Nephron (organoid): Measurements from ENCODE around the gene SMYD3.

Experiments used
- H3K27ac Mint-ChIP-seq, 3 experiments: 2 replicates each; pipeline ENCODE4 v1.8.0; 2020; ENCODE audit warnings: mixed read lengths in 3 of 3, mild to moderate bottlenecking in 2 of 3, moderate library complexity in 1 of 3
- H3K27me3 Mint-ChIP-seq: 2 replicates; pipeline ENCODE4 v1.8.0; 2021; ENCODE audit warnings: low read depth, mild to moderate bottlenecking, moderate library complexity, mixed read lengths
- H3K36me3 Mint-ChIP-seq: 2 replicates; pipeline ENCODE4 v1.8.0; 2020; ENCODE audit warnings: low read depth, mixed read lengths
- H3K4me1 Mint-ChIP-seq: 2 replicates; pipeline ENCODE4 v1.8.0; 2020; ENCODE audit warnings: mixed read lengths
- H3K4me3 Mint-ChIP-seq, 3 experiments: 2 replicates each; pipeline ENCODE4 v1.8.0; 2020; ENCODE audit warnings: mild to moderate bottlenecking in 3 of 3, mixed read lengths in 3 of 3, moderate library complexity in 2 of 3
- H3K9me3 Mint-ChIP-seq: 2 replicates; pipeline ENCODE4 v1.8.0; 2020; ENCODE audit warnings: mixed read lengths
- CTCF ChIP-seq, 3 experiments: fragments of 200-600 bp; sonication (generic); IDR thresholded peaks; one replicate each; pipeline ENCODE4 v1.5.0; 2021; ENCODE audit warnings: antibody characterized with exemption in 3 of 3; ENCODE audit not compliant: unreplicated experiment in 3 of 3

SMYD3 gene

GRCh38 chr1:245933431-245934045, 573.5 kb downstream of the SMYD3 start:
- peaks cover 24% of the 10 kb centered on the region for H3K4me1 Mint-ChIP-seq
- H3K27me3 Mint-ChIP-seq = peaks cover 3% of the 10 kb centered on the region
- H3K27ac Mint-ChIP-seq = peak overlapping the region in 2 of 3 experiments; percentile 26 to 78
- TF ChIP-seq CTCF (IDR thresholded peaks at IDR 0.05; ENCODE audit: unreplicated experiment in 3 of 3) = no peak
- no peaks in the 10 kb centered on the region for H3K36me3 Mint-ChIP-seq
- no peaks in the 10 kb centered on the region for H3K9me3 Mint-ChIP-seq
- H3K4me3 Mint-ChIP-seq = no peak overlapping the region

- H3K4me1 Mint-ChIP-seq = peaks cover 29% of the 10 kb centered on the region
- TF ChIP-seq CTCF (IDR thresholded peaks at IDR 0.05; ENCODE audit: unreplicated experiment in 3 of 3) = no peak
- no peaks in the 10 kb centered on the region for H3K9me3 Mint-ChIP-seq
- peaks cover 3% of the 10 kb centered on the region for H3K27me3 Mint-ChIP-seq
- no peak overlapping the region for H3K4me3 Mint-ChIP-seq
- H3K36me3 Mint-ChIP-seq = no peaks in the 10 kb centered on the region
- H3K27ac Mint-ChIP-seq = peak overlapping the region; percentile 19 to 44 (median 34)
These were observed 574.6 kb downstream of the SMYD3 start for GRCh38 chr1:245932302-245932972.

GRCh38 chr1:245931450-245931849, 575.6 kb downstream of the SMYD3 start:
- Mint-ChIP-seq H3K4me3 (no peak overlapping the region), H3K4me1 (peaks cover 39% of the 10 kb centered on the region), H3K9me3 (no peaks in the 10 kb centered on the region), H3K27me3 (peaks cover 3% of the 10 kb centered on the region), H3K36me3 (no peaks in the 10 kb centered on the region), H3K27ac (peak overlapping the region; percentile 38 to 78 (median 75))
- no peak for TF ChIP-seq CTCF (IDR thresholded peaks at IDR 0.05; ENCODE audit: unreplicated experiment in 3 of 3)

- no peaks in the 10 kb centered on the region for H3K36me3 Mint-ChIP-seq
- peaks cover 44% of the 10 kb centered on the region for H3K4me1 Mint-ChIP-seq
- H3K4me3 Mint-ChIP-seq = no peak overlapping the region
- no peak for TF ChIP-seq CTCF (IDR thresholded peaks at IDR 0.05; ENCODE audit: unreplicated experiment in 3 of 3)
- H3K9me3 Mint-ChIP-seq = no peaks in the 10 kb centered on the region
- peaks cover 3% of the 10 kb centered on the region for H3K27me3 Mint-ChIP-seq
- peak overlapping the region in 2 of 3 experiments; percentile 52 to 78 for H3K27ac Mint-ChIP-seq
These were observed 577.9 kb downstream of the SMYD3 start for GRCh38 chr1:245929224-245929623.

- peaks cover 3% of the 10 kb centered on the region for H3K27me3 Mint-ChIP-seq
- no peaks in the 10 kb centered on the region for H3K36me3 Mint-ChIP-seq
- H3K4me1 Mint-ChIP-seq = peaks cover 39% of the 10 kb centered on the region
- no peak for TF ChIP-seq CTCF (IDR thresholded peaks at IDR 0.05; ENCODE audit: unreplicated experiment in 3 of 3)
- H3K9me3 Mint-ChIP-seq = no peaks in the 10 kb centered on the region
- H3K27ac Mint-ChIP-seq = peak overlapping the region; percentile 80 to 93 (median 84)
- peak overlapping the region in 2 of 3 experiments; percentile 36 to 60 for H3K4me3 Mint-ChIP-seq
These were observed 580.2 kb downstream of the SMYD3 start for GRCh38 chr1:245926888-245927287.

- Mint-ChIP-seq H3K36me3 (no peaks in the 10 kb centered on the region), H3K4me1 (peaks cover 20% of the 10 kb centered on the region), H3K27ac (no peak overlapping the region), H3K27me3 (no peaks in the 10 kb centered on the region), H3K9me3 (peaks cover 4% of the 10 kb centered on the region), H3K4me3 (no peak overlapping the region)
- no peak for TF ChIP-seq CTCF (IDR thresholded peaks at IDR 0.05; ENCODE audit: unreplicated experiment in 3 of 3)
These were observed 583.9 kb downstream of the SMYD3 start for GRCh38 chr1:245923215-245923614.
